ENCODE measurements around the gene GRIK4. TPM values are rescaled to one million over a fixed set of nuclear protein-coding genes. Genes with fewer than 3 reads are reported as not detected.

Gene GRIK4
- total RNA-seq, 1 donor from 2014 or later: 0.36 TPM

- peaks cover 7% of the 10 kb centered on the region for H3K27me3 ChIP-seq
- H3K9me3 ChIP-seq (ENCODE audit: low read depth): no peaks in the 10 kb centered on the region
- no peak overlapping the region for H3K9ac ChIP-seq
- no peak overlapping the region for H3K4me3 Mint-ChIP-seq
- no peak overlapping the region for H3K27ac Mint-ChIP-seq
- no peaks in the 10 kb centered on the region for H3K36me3 ChIP-seq
- H2AFZ ChIP-seq (replicated peaks): no peak overlapping the region
- H3K4me1 ChIP-seq: peaks cover 5% of the 10 kb centered on the region
- DNase-seq (ENCODE audit: low spot score): no peak
- H3K36me3 Mint-ChIP-seq: peaks cover 2% of the 10 kb centered on the region
- no peak overlapping the region for H3K27ac ChIP-seq
- TF ChIP-seq, protein P1, sequence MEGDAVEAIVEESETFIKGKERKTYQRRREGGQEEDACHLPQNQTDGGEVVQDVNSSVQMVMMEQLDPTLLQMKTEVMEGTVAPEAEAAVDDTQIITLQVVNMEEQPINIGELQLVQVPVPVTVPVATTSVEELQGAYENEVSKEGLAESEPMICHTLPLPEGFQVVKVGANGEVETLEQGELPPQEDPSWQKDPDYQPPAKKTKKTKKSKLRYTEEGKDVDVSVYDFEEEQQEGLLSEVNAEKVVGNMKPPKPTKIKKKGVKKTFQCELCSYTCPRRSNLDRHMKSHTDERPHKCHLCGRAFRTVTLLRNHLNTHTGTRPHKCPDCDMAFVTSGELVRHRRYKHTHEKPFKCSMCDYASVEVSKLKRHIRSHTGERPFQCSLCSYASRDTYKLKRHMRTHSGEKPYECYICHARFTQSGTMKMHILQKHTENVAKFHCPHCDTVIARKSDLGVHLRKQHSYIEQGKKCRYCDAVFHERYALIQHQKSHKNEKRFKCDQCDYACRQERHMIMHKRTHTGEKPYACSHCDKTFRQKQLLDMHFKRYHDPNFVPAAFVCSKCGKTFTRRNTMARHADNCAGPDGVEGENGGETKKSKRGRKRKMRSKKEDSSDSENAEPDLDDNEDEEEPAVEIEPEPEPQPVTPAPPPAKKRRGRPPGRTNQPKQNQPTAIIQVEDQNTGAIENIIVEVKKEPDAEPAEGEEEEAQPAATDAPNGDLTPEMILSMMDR (IDR thresholded peaks at IDR 0.05): no peak
- TF ChIP-seq EZH2phosphoT487 (IDR thresholded peaks at IDR 0.05): no peak
- no peak for TF ChIP-seq EZH2 (IDR thresholded peaks at IDR 0.05)
- no peaks in the 10 kb centered on the region for H3K79me2 ChIP-seq (ENCODE audit: low read depth)
- peaks cover 6% of the 10 kb centered on the region for H3K27me3 Mint-ChIP-seq (ENCODE audit: insufficient read depth, low read depth)
- H4K20me1 ChIP-seq (ENCODE audit: low read depth): no peaks in the 10 kb centered on the region
- H3K4me1 Mint-ChIP-seq: peaks cover 8% of the 10 kb centered on the region
- no peak overlapping the region for H3K4me3 ChIP-seq
- peaks cover 3% of the 10 kb centered on the region for H3K9me3 Mint-ChIP-seq
- H3F3A ChIP-seq (ENCODE audit: low read depth): peaks cover 7% of the 10 kb centered on the region
- H3K4me2 ChIP-seq: no peak overlapping the region
These were observed 145.9 kb downstream of the GRIK4 start for GRCh38 chr11:120657306-120658070.

GRCh38 chr11:120658071-120658423 lies 146.5 kb downstream of the GRIK4 start:
- Histone ChIP-seq H4K20me1 (ENCODE audit: low read depth) (no peaks in the 10 kb centered on the region), H3K4me3 (no peak overlapping the region), H3K27me3 (peaks cover 1% of the 10 kb centered on the region), H3F3A (ENCODE audit: low read depth) (peaks cover 7% of the 10 kb centered on the region), H3K9me3 (ENCODE audit: low read depth) (no peaks in the 10 kb centered on the region), H3K79me2 (ENCODE audit: low read depth) (no peaks in the 10 kb centered on the region), H3K36me3 (no peaks in the 10 kb centered on the region), H3K4me2 (no peak overlapping the region), H3K27ac (no peak overlapping the region), H2AFZ (replicated peaks) (no peak overlapping the region), H3K4me1 (peaks cover 5% of the 10 kb centered on the region), H3K9ac (no peak overlapping the region)
- H3K9me3 Mint-ChIP-seq: peaks cover 2% of the 10 kb centered on the region
- peaks cover 2% of the 10 kb centered on the region for H3K36me3 Mint-ChIP-seq
- TF ChIP-seq, protein P1 (IDR thresholded peaks at IDR 0.05): no peak
- TF ChIP-seq EZH2phosphoT487 (IDR thresholded peaks at IDR 0.05) (no peak), EZH2 (IDR thresholded peaks at IDR 0.05) (no peak)
- H3K27me3 Mint-ChIP-seq (ENCODE audit: insufficient read depth, low read depth): peaks cover 6% of the 10 kb centered on the region
- no peak overlapping the region for H3K4me3 Mint-ChIP-seq
- peaks cover 14% of the 10 kb centered on the region for H3K4me1 Mint-ChIP-seq
- DNase-seq (ENCODE audit: low spot score): no peak
- no peak overlapping the region for H3K27ac Mint-ChIP-seq

- Mint-ChIP-seq H3K4me1 (peaks cover 14% of the 10 kb centered on the region), H3K4me3 (no peak overlapping the region), H3K36me3 (peaks cover 2% of the 10 kb centered on the region), H3K27ac (no peak overlapping the region), H3K27me3 (ENCODE audit: insufficient read depth, low read depth) (peaks cover 13% of the 10 kb centered on the region), H3K9me3 (no peaks in the 10 kb centered on the region)
- DNase-seq (ENCODE audit: low spot score): no peak
- no peaks in the 10 kb centered on the region for H4K20me1 ChIP-seq (ENCODE audit: low read depth)
- H3K4me2 ChIP-seq: no peak overlapping the region
- H2AFZ ChIP-seq (replicated peaks): no peak overlapping the region
- no peaks in the 10 kb centered on the region for H3K36me3 ChIP-seq
- H3K9me3 ChIP-seq (ENCODE audit: low read depth): no peaks in the 10 kb centered on the region
- peaks cover 7% of the 10 kb centered on the region for H3F3A ChIP-seq (ENCODE audit: low read depth)
- H3K27me3 ChIP-seq: peaks cover 10% of the 10 kb centered on the region
- H3K9ac ChIP-seq: no peak overlapping the region
- no peak for TF ChIP-seq EZH2phosphoT487 (IDR thresholded peaks at IDR 0.05)
- no peak for TF ChIP-seq EZH2 (IDR thresholded peaks at IDR 0.05)
- TF ChIP-seq, protein P1 (IDR thresholded peaks at IDR 0.05): no peak
- H3K79me2 ChIP-seq (ENCODE audit: low read depth): no peaks in the 10 kb centered on the region
- no peak overlapping the region for H3K4me3 ChIP-seq
- H3K27ac ChIP-seq: no peak overlapping the region
- H3K4me1 ChIP-seq: peaks cover 5% of the 10 kb centered on the region
These were observed 147.5 kb downstream of the GRIK4 start for GRCh38 chr11:120659076-120659475.
